Measurements from ENCODE around the gene C1QL3. TPM values are rescaled to one million over a fixed set of nuclear protein-coding genes. Genes with fewer than 3 reads are reported as not detected.

Gene C1QL3
- polyA plus RNA-seq, 3 donors = 0.30 TPM; not detected in 2

DNA sequence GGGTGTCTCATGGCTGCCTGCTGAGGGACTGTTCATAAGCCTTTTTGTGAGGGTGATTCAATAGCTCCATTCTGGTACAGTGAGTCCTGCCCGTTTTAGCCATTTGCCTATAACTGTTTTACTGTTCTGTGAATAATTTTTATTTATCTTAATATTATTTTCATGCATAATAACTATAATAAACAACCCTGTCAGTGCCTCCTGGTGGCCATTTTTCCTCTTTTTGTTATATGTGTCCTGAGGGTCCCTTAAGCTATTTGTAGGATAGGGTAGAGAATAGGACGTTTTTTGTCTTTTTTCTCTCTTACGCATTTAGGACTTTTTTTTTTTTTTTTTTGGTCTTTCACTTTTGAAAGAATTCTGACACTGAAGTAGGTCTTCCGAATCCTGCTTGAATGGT lies 2.9 kb downstream of the C1QL3 start:
- peaks cover 32 to 47% of the 10 kb centered on the region in 2 donors for H3K27me3 ChIP-seq (ENCODE audit: control insufficient read depth in 2 of 2, insufficient read depth in 2 of 2, low read length in 2 of 2)
- no CpG with 5 or more reads among the region's 4 CpGs for WGBS (ENCODE audit: insufficient coverage)
- H3K27ac ChIP-seq (ENCODE audit: low read depth in 1 of 2, low read length in 2 of 2) = no peak overlapping the region
- peaks cover 0 to 3% of the 10 kb centered on the region in 2 donors for H3K4me1 ChIP-seq (ENCODE audit: control insufficient read depth in 1 of 2, insufficient read depth in 2 of 2, low read length in 2 of 2)
- H3K79me2 ChIP-seq (ENCODE audit: insufficient read depth, low read length) = no peaks in the 10 kb centered on the region
- intact Hi-C loops (cut with micrococcal nuclease) = no loop called here
- no peak for DNase-seq
- no peaks in the 10 kb centered on the region for H4K20me1 ChIP-seq (ENCODE audit: insufficient read depth, low read length)
- H2AFZ ChIP-seq (ENCODE audit: insufficient read depth, low read depth, low read length, poor library complexity, severe bottlenecking) = no peak overlapping the region
- Mint-ChIP-seq H3K36me3 (peaks cover 21 to 25% of the 10 kb centered on the region in 2 donors), H3K4me3 (peak overlapping the region in 1 of 2 donors; percentile 83), H3K4me1 (peaks cover 10% of the 10 kb centered on the region), H3K27ac (no peak overlapping the region), H3K9me3 (peaks cover 0 to 11% (median 5%) of the 10 kb centered on the region in 7 donors), H3K27me3 (ENCODE audit: low read depth in 3 of 3) (peaks cover 37 to 49% (median 42%) of the 10 kb centered on the region in 3 donors)
- no peak overlapping the region for H3K4me3 ChIP-seq (replicated peaks in 1 of 3; ENCODE audit: low read depth in 2 of 3, low read length in 3 of 3)
- TF ChIP-seq CTCF (IDR thresholded peaks at IDR 0.05) = peak; percentile 27
- no peak overlapping the region for H3K4me2 ChIP-seq (replicated peaks; ENCODE audit: extremely low read depth, low read length, poor library complexity, severe bottlenecking)
- peaks cover 0 to 2% of the 10 kb centered on the region in 2 donors for H3K36me3 ChIP-seq (replicated peaks in 1 of 2; ENCODE audit: control insufficient read depth in 1 of 2, insufficient read depth in 2 of 2, low read length in 2 of 2)
- H3K9ac ChIP-seq (ENCODE audit: insufficient read depth, low read length, poor library complexity, severe bottlenecking) = no peak overlapping the region
- peaks cover 0 to 15% of the 10 kb centered on the region in 2 donors for H3K9me3 ChIP-seq (replicated peaks in 1 of 2; ENCODE audit: control insufficient read depth in 1 of 2, insufficient read depth in 1 of 2, low read length in 2 of 2)

DNA sequence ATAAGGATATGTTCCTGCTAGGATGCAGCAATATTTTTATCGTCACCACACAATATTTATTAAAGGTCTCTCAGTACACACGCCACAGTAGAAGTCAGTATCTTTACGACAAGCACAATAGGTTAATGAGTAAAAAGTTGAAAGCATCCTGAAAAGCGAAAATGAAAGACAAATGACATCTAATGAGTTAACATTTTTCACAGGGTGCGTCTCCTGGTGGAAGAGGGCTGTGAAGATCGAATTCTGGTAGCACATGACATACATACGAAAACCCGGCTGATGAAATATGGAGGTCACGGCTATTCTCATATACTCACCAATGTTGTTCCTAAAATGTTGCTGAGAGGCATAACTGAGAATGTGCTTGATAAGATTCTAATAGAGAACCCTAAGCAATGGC lies 10.8 kb downstream of the C1QL3 start:
- Histone ChIP-seq H3K4me2 (replicated peaks; ENCODE audit: extremely low read depth, low read length, poor library complexity, severe bottlenecking) (no peak overlapping the region), H3K27me3 (ENCODE audit: control insufficient read depth in 2 of 2, insufficient read depth in 2 of 2, low read length in 2 of 2) (no peaks in the 10 kb centered on the region), H2AFZ (ENCODE audit: insufficient read depth, low read depth, low read length, poor library complexity, severe bottlenecking) (no peak overlapping the region), H3K9ac (ENCODE audit: insufficient read depth, low read length, poor library complexity, severe bottlenecking) (no peak overlapping the region), H3K79me2 (ENCODE audit: insufficient read depth, low read length) (no peaks in the 10 kb centered on the region), H3K36me3 (replicated peaks in 1 of 2; ENCODE audit: control insufficient read depth in 1 of 2, insufficient read depth in 2 of 2, low read length in 2 of 2) (peaks cover 5 to 30% of the 10 kb centered on the region in 2 donors), H3K9me3 (replicated peaks in 1 of 2; ENCODE audit: control insufficient read depth in 1 of 2, insufficient read depth in 1 of 2, low read length in 2 of 2) (no peaks in the 10 kb centered on the region), H3K27ac (ENCODE audit: low read depth in 1 of 2, low read length in 2 of 2) (no peak overlapping the region), H3K4me3 (replicated peaks in 1 of 3; ENCODE audit: low read depth in 2 of 3, low read length in 3 of 3) (no peak overlapping the region), H3K4me1 (ENCODE audit: control insufficient read depth in 1 of 2, insufficient read depth in 2 of 2, low read length in 2 of 2) (no peaks in the 10 kb centered on the region), H4K20me1 (ENCODE audit: insufficient read depth, low read length) (no peaks in the 10 kb centered on the region)
- peaks cover 20 to 39% of the 10 kb centered on the region in 2 donors for H3K36me3 Mint-ChIP-seq
- H3K4me3 Mint-ChIP-seq = no peak overlapping the region
- no CpG with 5 or more reads among the region's 9 CpGs for WGBS (ENCODE audit: insufficient coverage)
- no peaks in the 10 kb centered on the region for H3K27me3 Mint-ChIP-seq (ENCODE audit: low read depth in 3 of 3)
- H3K4me1 Mint-ChIP-seq = no peaks in the 10 kb centered on the region
- H3K27ac Mint-ChIP-seq = no peak overlapping the region
- no peak for TF ChIP-seq CTCF (IDR thresholded peaks at IDR 0.05)
- no peaks in the 10 kb centered on the region for H3K9me3 Mint-ChIP-seq
- no peak for DNase-seq
- intact Hi-C loops (cut with micrococcal nuclease) = no loop called here
